AG04450 (cell line): Measurements from ENCODE around the gene HAUS7. TPM values are rescaled to one million over a fixed set of nuclear protein-coding genes. Genes with fewer than 3 reads are reported as not detected.

Experiments
- CTCF ChIA-PET: fragments of 300-600, 350-600 bp; formaldehyde crosslinking; extraction: SDS; loops from one replicate; lab custom pipeline; 2022; ENCODE audit warnings: antibody characterized with exemption, inconsistent platforms; lab: Charles Lee
- POLR2A ChIA-PET: fragments of 350-600 bp; formaldehyde crosslinking; extraction: SDS; loops from one replicate; lab custom pipeline; 2021; ENCODE audit warnings: antibody characterized with exemption, inconsistent platforms; lab: Yijun Ruan, JAX
- DNase-seq: peaks from one replicate; pipeline ENCODE4 v3.0.0-alpha.2; 2011; ENCODE audit warnings: low read depth, low spot score
- H3K27ac ChIP-seq: one replicate; pipeline ENCODE4 v1.5.1; 2012; ENCODE audit warnings: low read depth, low read length, control low read depth
- H3K27me3 ChIP-seq: one replicate; pipeline ENCODE4 v1.6.0; 2012; ENCODE audit warnings: low read length; ENCODE audit not compliant: control insufficient read depth, insufficient read depth
- H3K4me3 ChIP-seq: 2 replicates; pipeline ENCODE4 v1.5.1; 2011; ENCODE audit warnings: mild to moderate bottlenecking, low read depth, low read length, control low read depth
- H3K9me3 ChIP-seq: 2 replicates; pipeline ENCODE4 v1.5.1; 2012; ENCODE audit warnings: low read length; ENCODE audit not compliant: control insufficient read depth, insufficient read depth
- CTCF ChIP-seq: IDR thresholded peaks from 2 replicates; pipeline ENCODE4 v1.5.1; 2011; ENCODE audit warnings: low read depth, low read length, control low read depth, inconsistent platforms
- polyA plus RNA-seq: library from polyadenylated mRNA; depleted of rRNA; stranded (reverse); fragments of >200 nt; gene quantifications from 2 replicates; pipeline ENCODE4 v1.2.3, GENCODE V29; 2011

The HAUS7 gene
- polyA plus RNA-seq, 1 experiment: 13.2 TPM

GRCh38 chrX:153516073-153516472, 45.7 kb upstream of the HAUS7 start:
- H3K27me3 ChIP-seq: peaks cover 12% of the 10 kb centered on the region
- no peak overlapping the region for H3K27ac ChIP-seq
- ChIA-PET POLR2A (no interaction called here), CTCF (interaction anchor here (0.6 to 1.0 kb wide), 2 partner anchors 13 to 46 kb away, joined by 3 read pairs; partner anchors contain the start of gene HAUS7)
- no peaks in the 10 kb centered on the region for H3K9me3 ChIP-seq
- no peak for DNase-seq
- no peak overlapping the region for H3K4me3 ChIP-seq
- no peak for TF ChIP-seq CTCF

- H3K9me3 ChIP-seq: no peaks in the 10 kb centered on the region
- H3K27me3 ChIP-seq: peaks cover 12% of the 10 kb centered on the region
- TF ChIP-seq CTCF: no peak
- no peak overlapping the region for H3K4me3 ChIP-seq
- CTCF ChIA-PET: interaction anchor here (0.6 to 1.0 kb wide), 2 partner anchors 13 to 45 kb away, joined by 3 read pairs; partner anchors contain the start of gene HAUS7
- no peak overlapping the region for H3K27ac ChIP-seq
- POLR2A ChIA-PET: no interaction called here
- no peak for DNase-seq
Measured at GRCh38 chrX:153515435-153515834, 45.1 kb upstream of the HAUS7 start.

- Histone ChIP-seq H3K4me3 (no peak overlapping the region), H3K27me3 (peaks cover 12% of the 10 kb centered on the region), H3K9me3 (no peaks in the 10 kb centered on the region), H3K27ac (no peak overlapping the region)
- ChIA-PET POLR2A (no interaction called here), CTCF (no interaction called here)
- DNase-seq: no peak
- TF ChIP-seq CTCF: no peak
Measured at GRCh38 chrX:153514259-153514658, 43.9 kb upstream of the HAUS7 start.

DNA sequence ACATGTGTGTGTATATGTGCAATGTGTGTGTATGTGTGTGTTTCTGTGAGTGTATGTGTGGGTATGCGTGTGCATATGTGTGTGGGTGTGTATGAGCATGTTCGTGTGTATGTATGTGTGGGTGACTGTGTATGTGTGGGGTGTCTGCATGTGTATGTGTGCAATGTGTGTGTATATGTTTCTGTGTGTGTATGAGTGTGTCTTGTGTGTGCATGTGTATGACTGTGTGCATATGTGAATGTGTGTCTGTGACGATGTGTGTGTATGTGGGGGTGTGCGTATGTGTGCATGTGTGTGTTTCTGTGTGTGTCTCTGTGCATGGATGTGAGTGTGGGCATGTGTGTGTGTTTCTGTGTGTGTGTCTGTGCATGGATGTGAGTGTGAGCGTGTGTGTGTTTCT, 42.9 kb upstream of the HAUS7 start:
- Histone ChIP-seq H3K27ac (no peak overlapping the region), H3K27me3 (peaks cover 7% of the 10 kb centered on the region), H3K4me3 (no peak overlapping the region), H3K9me3 (no peaks in the 10 kb centered on the region)
- no peak for DNase-seq
- POLR2A ChIA-PET: no interaction called here
- CTCF ChIA-PET: interaction anchor here (1.3 kb wide), 1 partner anchor 42 kb away, joined by 4 read pairs; no protein-coding TSS in a partner anchor
- no peak for TF ChIP-seq CTCF

- no peak for TF ChIP-seq CTCF
- H3K9me3 ChIP-seq: no peaks in the 10 kb centered on the region
- ChIA-PET CTCF (interaction anchor here (0.5 to 1.3 kb wide), 2 partner anchors 27 to 41 kb away, joined by 3 to 4 read pairs; no protein-coding TSS in a partner anchor), POLR2A (interaction anchor here (1.5 kb wide), 1 partner anchor 41 kb away, joined by 4 read pairs; no protein-coding TSS in a partner anchor)
- no peak overlapping the region for H3K4me3 ChIP-seq
- H3K27me3 ChIP-seq: peaks cover 4% of the 10 kb centered on the region
- H3K27ac ChIP-seq: no peak overlapping the region
- DNase-seq: no peak
Measured at GRCh38 chrX:153512501-153512893, 42.1 kb upstream of the HAUS7 start.
